Measurements from ENCODE around the gene BARHL1. TPM values are rescaled to one million over a fixed set of nuclear protein-coding genes. Genes with fewer than 3 reads are reported as not detected.

The BARHL1 gene
- total and polyA plus RNA-seq, 2 of the 4 experiments (the other 2 are of a cell fraction): not detected

DNA sequence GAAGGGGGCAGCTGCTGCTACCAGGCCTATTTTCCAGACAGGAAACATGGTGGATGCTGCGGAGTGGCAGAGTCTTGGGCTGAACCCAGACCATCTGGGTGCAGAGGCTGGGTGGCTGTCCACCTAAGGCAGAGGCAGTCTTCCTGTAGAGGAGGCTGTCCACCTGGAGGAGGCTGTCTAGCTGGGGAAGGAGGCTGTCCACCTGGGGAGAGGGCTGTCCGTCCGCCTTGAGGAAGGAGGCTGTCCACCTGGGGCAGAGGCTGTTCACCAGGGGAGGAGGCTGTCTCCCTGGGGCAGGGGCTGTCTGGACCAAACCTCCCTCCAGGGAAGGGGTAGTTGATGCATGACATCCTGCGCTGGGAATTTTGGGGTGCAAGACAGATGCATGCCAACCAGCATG lies 39.2 kb upstream of the BARHL1 start:
- Histone ChIP-seq H4K20me1 (ENCODE audit: insufficient read depth, low read length) (no peaks in the 10 kb centered on the region), H3K36me3 (ENCODE audit: control insufficient read depth, insufficient read depth, low read length) (no peaks in the 10 kb centered on the region), H2BK20ac (ENCODE audit: low read depth, low read length) (no peak overlapping the region), H3K79me1 (ENCODE audit: low read depth in 1 of 2, low read length in 2 of 2) (no peaks in the 10 kb centered on the region), H2AFZ (replicated peaks; ENCODE audit: low read length, poor library complexity) (no peak overlapping the region), H2BK15ac (ENCODE audit: low read depth, low read length) (no peak overlapping the region), H3K4me3 (ENCODE audit: insufficient read depth, low read depth, low read length) (no peak overlapping the region), H3K9me3 (ENCODE audit: control insufficient read depth, insufficient read depth, low read length) (no peaks in the 10 kb centered on the region), H3K4me2 (ENCODE audit: low read depth, low read length) (no peak overlapping the region), H2AK5ac (ENCODE audit: low read depth, low read length) (no peak overlapping the region), H2BK120ac (ENCODE audit: low read depth, low read length) (no peak overlapping the region), H2AK9ac (replicated peaks; ENCODE audit: low read depth, low read length, poor library complexity) (no peak overlapping the region), H2BK5ac (ENCODE audit: low read depth, low read length, poor library complexity, severe bottlenecking) (no peak overlapping the region), H3K27me3 (ENCODE audit: control insufficient read depth, insufficient read depth, low read length) (peaks cover 35% of the 10 kb centered on the region), H4K8ac (ENCODE audit: low read depth in 2 of 2, low read length in 2 of 2) (no peak overlapping the region), H3K4ac (ENCODE audit: low read depth, low read length) (no peak overlapping the region), H3K27ac (ENCODE audit: insufficient read depth, low read length) (no peak overlapping the region), H3K9me1 (ENCODE audit: insufficient read depth, low read length) (no peaks in the 10 kb centered on the region), H3K18ac (ENCODE audit: low read depth, low read length) (no peak overlapping the region), H4K91ac (ENCODE audit: insufficient read depth, low read depth, low read length) (no peak overlapping the region), H3K4me1 (ENCODE audit: control insufficient read depth, insufficient read depth, low read length) (no peaks in the 10 kb centered on the region), H3K56ac (ENCODE audit: extremely low read depth, insufficient read depth, low read length) (no peak overlapping the region), H3K14ac (replicated peaks; ENCODE audit: low read depth, low read length) (no peak overlapping the region), H4K5ac (ENCODE audit: low read depth, low read length) (no peak overlapping the region), H3K23ac (ENCODE audit: low read depth, low read length) (no peak overlapping the region), H3K9ac (ENCODE audit: low read depth, low read length) (no peak overlapping the region)
- in situ Hi-C loops (cut with MboI; ENCODE audit: low sequenced_read_pairs): no loop called here
- 80% methylated on average over 1 of the region's 4 CpGs; no CpG with 5 or more reads in 1 of the 2 experiments for WGBS, 2 experiments (ENCODE audit: extremely low coverage in 2 of 2, insufficient read length in 1 of 2)
- intact Hi-C loops (cut with micrococcal nuclease): no loop called here
- DNase-seq (no peak), ATAC-seq (ENCODE audit: low read depth) (no peak)
- CTCF ChIA-PET: interaction anchor here (0.6 kb wide), 1 partner anchor 19 kb away, joined by 4 read pairs; no protein-coding TSS in a partner anchor
- no peak for TF ChIP-seq POLR2A (IDR thresholded peaks at IDR 0.05; ENCODE audit: low read depth, low read length)
- POLR2A ChIA-PET (ENCODE audit: unreplicated experiment): no interaction called here
- dilution Hi-C loops (cut with HindIII; ENCODE audit: low sequenced_read_pairs, unreplicated experiment): no loop called here
- no TSS peak for BruUV-seq (replicated peaks)

Measured in IMR-90 (cell line).